Stimulated activated CD4-positive, alpha-beta T cell treated with anti-CD3 and anti-CD28 coated beads, Interleukin-4, amount 100 ng/mL, for 1 hour (primary cell): ENCODE results near the gene WFDC2.
"Not testable (repeated sequence)": the region's sequence is repeated elsewhere in the genome, so short reads cannot be mapped to it uniquely, and the experiment has no call there.

Source experiments
- DNase-seq: peaks from one replicate; pipeline ENCODE4 v3.0.0-alpha.2; 2020

The WFDC2 gene

DNA sequence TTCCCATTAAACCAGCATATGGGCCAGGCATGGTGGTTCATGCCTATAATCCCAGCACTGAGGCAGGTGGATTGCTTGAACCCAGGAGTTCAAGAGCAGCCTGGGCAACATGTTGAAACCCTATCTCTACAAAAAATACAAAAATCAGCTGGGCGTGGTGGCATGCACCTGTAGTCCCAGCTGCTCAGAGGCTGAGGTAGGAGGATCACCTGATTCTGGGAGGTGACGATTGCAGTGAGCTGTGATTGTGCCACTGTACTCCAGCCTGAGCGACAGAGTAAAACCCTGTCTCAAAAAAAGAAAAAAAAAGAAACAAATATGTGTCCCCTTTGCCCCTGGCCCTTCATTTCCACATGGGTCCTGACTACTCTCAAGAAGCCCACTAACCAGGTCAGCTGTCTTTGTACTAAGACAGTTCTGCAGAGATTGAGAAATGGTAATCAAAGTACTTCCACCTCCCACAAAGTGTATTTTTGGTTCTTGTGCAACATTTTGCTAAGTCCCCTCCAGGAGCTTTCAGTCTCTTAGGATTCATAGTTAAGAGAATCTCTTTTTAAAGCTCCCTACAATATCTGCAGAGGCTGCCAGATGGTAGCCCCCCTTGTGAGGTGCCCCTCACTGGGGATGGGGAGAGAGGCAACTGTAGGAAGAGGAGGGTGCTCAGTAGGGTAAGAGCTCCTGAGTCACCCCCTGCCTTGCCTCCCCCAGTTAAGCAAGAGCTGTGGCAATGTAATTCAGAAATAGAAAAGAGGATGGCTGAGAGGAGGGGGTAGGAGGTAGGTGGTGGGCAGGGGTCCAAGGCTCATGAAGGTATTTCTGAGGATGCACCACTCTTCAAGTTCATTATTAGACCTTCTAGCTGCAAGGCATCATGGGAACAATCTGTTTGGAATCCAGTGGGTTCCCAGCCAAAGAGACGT is 16.5 kb upstream of the WFDC2 start:
- no peak for DNase-seq

GRCh38 chr20:45456632-45457031 is 12.9 kb upstream of the WFDC2 start:
- peak; percentile 23 for DNase-seq

DNA sequence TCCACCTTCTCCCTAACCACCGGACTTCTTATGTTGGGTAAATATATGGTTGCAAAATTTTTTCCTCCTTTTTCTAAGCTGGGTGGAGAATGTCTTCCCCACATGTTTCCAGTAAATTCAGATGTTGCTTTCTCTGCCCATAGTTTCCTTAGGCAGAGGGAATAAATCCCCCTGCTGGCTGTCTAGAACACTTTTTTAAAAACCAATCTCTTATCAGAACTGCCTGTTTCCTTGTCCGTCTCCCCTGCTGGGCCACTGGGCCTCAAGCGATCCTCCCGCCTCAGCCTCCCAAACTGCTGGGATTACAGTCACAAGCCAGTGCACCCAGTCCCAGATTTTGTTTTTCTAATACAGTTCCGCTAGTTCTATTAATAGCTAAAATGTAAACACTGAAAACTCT is 9.9 kb upstream of the WFDC2 start:
- DNase-seq = no peak

- DNase-seq = no peak
Measured at GRCh38 chr20:45461225-45461624, 8.3 kb upstream of the WFDC2 start.

GRCh38 chr20:45462711-45463509 is 6.6 kb upstream of the WFDC2 start:
- DNase-seq = no peak

- no peak for DNase-seq
Measured at GRCh38 chr20:45463709-45464108, 5.8 kb upstream of the WFDC2 start.

GRCh38 chr20:45465491-45466266 is 3.9 kb upstream of the WFDC2 start:
- DNase-seq = no peak

- no peak for DNase-seq
Measured at GRCh38 chr20:45467172-45467571, 2.4 kb upstream of the WFDC2 start.

GRCh38 chr20:45467861-45468260 is 1.7 kb upstream of the WFDC2 start:
- DNase-seq = no peak

DNA sequence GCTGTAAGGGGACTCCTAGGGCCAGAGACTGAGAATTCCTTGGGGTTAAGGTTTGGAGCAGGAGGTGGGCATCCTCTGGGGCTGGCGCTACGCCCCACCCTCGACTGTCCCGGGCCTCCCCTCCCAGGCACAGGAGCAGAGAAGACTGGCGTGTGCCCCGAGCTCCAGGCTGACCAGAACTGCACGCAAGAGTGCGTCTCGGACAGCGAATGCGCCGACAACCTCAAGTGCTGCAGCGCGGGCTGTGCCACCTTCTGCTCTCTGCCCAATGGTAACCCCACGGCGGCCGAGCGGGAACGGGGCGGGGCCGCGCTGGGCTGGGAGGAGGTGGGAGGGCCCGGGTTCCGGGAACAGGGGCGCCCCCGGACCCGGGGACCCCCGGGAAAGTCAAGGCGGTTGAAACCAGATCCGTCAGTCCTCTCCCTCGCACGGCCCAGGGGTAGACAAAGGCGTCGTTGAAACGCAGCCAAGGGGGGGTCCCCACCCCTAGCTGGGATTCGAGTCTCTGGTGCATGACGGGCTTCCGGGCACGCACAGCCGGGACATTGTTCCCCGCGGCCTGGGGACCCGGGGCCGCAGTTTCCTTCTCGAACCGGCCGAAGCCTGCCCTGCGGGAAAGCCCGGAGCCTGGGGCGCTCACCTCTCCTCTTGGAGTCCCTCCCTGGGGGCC is 844 bp downstream of the WFDC2 start:
- DNase-seq = peak; percentile 17

DNA sequence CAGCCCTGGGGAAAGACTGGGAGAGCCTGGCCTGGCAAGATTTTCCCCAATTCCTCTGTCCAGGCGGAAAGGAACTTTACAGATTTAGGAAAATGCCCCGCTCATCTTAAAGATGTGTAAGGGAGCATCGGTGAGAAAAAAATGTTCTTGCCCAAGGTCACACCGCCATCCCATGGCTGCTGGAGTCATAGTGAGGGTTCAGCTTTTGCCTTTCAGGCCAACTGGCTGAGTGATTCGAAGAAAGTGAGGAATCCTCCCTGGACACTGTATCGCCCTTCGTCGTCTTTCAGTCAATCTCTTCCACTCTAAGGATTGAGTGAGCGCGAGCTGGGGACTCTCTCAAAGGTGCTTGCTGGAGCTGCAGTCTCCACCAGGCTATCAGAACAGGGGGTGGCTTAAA is 1.4 kb downstream of the WFDC2 start:
- DNase-seq = no peak

GRCh38 chr20:45472286-45472685 is 2.7 kb downstream of the WFDC2 start:
- not testable (repeated sequence) for DNase-seq

DNA sequence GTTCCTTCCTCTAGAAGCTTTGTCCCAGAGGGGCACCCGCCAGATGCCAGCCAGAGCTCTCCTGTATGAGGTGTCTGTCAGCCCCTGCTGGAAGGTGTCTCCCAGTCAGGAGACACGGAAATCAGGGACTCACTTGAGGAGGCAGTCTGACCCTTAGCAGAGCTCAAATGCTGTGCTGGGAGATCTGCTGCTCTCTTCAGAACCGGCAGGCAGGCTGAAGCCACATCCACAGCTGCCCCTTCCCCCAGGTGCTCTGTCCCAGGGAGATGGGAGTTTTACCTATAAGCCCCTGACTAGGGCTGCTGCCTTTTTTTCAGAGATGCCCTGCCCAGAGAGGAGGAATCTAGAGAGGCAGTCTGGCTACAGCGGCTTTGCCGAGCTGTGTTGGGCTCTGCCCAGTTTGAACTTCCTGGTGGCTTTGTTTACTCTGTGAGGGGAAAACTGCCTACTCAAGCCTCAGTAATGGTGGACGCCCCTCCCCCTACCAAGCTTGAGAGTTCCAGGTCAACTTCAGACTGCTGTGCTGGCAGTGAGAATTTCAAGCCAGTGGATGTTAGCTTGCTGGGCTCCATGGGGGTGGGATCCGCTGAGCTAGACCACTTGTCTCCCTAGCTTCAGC is 8.1 kb downstream of the WFDC2 start:
- not testable (repeated sequence) for DNase-seq

- no peak for DNase-seq
Measured at GRCh38 chr20:45479822-45480221, 10.3 kb downstream of the WFDC2 start.

- DNase-seq = no peak
Measured at GRCh38 chr20:45484676-45485075, 15.1 kb downstream of the WFDC2 start.

- DNase-seq = no peak
Measured at GRCh38 chr20:45485388-45485787, 15.8 kb downstream of the WFDC2 start.

DNA sequence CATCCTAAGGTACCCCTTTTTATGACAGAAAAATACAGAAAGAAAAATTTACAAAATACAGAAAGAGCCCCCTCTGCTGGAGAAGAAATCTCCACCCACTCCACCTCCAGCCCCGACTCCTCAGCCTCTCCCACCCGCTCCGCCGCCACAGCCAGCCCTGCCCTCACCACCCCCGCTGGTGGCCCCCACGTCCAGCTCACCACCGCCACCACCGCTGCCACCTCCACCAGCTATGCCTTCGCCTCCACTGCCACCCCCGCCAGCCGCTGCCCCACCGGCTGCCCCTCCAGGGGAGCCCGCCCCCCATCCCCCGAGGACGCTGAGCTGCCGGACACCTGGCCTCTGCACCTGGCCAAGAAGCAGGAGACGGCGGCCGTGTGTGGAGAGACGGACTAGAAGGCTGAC is 17.7 kb downstream of the WFDC2 start:
- no peak for DNase-seq

DNA sequence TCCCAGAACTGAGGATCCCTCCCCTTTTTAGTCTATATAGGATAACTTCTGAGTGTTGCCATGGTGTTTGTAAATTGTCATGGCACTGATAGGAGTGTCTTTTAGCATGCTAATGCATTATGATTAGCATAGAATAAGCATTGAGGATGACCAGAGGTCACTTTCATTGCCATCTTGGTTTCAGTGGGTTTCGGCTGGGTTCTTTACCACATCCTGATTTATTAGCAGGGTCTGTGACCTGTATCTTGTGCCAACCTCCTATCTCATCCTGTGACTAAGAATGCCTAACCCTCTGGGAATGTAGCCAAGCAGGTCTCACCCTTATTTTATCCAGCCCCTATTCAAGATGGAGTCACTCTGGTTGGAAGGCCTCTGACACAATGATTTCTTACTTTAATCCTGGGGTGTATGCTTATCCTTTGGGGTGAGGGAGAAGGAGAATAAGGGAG is 19.6 kb downstream of the WFDC2 start:
- DNase-seq = no peak

DNA sequence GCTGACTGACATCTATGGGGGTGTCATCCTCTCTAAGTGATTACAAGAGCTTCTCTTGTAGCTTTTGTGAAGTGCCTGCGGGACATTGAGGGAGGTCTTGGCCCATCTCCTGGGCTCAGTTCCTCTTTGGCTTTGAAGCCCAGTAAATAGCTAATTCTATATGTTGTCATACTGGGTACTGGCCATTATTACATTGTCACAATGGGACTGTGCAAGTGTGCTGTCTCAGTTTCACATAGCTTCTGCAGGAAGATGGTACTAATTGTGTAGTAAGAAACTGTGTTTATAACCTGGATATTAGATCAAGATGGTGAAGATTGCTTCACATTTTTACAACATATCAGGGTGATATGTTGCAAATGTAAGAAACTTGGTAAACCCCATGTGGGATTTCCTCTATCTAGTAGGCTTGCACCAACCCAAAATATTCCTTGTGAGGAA is 26.0 kb downstream of the WFDC2 start:
- no peak for DNase-seq

GRCh38 chr20:45496166-45496565 is 26.6 kb downstream of the WFDC2 start:
- no peak for DNase-seq

- no peak for DNase-seq
Measured at GRCh38 chr20:45497971-45498494, 28.5 kb downstream of the WFDC2 start.

DNA sequence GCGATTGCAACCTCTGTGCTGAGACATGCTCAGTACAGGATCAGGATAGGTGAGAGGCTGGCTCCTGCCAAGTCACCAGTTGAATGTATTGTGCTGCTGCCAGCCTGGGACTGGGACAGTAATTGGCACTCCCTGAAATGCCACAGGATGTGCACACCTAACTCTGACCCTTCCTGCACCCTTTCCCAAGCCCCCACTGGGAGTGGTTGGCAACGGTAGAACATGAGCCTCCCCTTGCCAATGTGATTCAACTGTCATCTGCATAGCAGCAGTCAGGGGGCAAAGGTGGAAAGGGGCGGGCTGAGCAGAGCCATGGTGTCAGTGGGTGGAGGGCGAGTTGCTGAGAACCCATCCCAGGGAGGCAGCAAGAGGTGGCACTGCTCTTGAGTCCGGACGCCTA is 30.5 kb downstream of the WFDC2 start:
- no peak for DNase-seq
